NT2/D1 (cell line): ENCODE data around the gene TAPT1.

Experiments
- YY1 ChIP-seq: IDR thresholded peaks from 2 replicates; pipeline ENCODE4 v1.6.1; 2011; ENCODE audit not compliant: insufficient read length, insufficient read depth
- ZNF274 ChIP-seq: IDR thresholded peaks from 2 replicates; pipeline ENCODE4 v1.6.1; 2011; ENCODE audit warnings: mild to moderate bottlenecking, low read depth, low read length

- TF ChIP-seq YY1 (no peak), ZNF274 (no peak)
Observed at GRCh38 chr4:16165931-16166330, 60.3 kb downstream of the TAPT1 start.
